Mucosa of descending colon (tissue), 3 donors: ENCODE data around the gene ANKRD33B. TPM values are rescaled to one million over a fixed set of nuclear protein-coding genes. Genes with fewer than 3 reads are reported as not detected.

Experiments used
- ATAC-seq: fragments of 200-7000 bp; cut with Tn5 transposase; one replicate; pipeline ENCODE4 v1.9.1; 2020; ENCODE audit warnings: mild to moderate bottlenecking, moderate library complexity
- DNase-seq, 3 donors: peaks; one replicate each; pipeline ENCODE4 v3.0.0-alpha.2; 2020
- H3K36me3 ChIP-seq: fragments of 200-600 bp; one replicate; pipeline ENCODE4 v1.8.0; 2021; ENCODE audit warnings: low read depth, mild to moderate bottlenecking
- H3K4me1 ChIP-seq: fragments of 200-600 bp; one replicate; pipeline ENCODE4 v1.8.0; 2021; ENCODE audit warnings: low read depth, mild to moderate bottlenecking
- H3K4me3 ChIP-seq: fragments of 200-600 bp; one replicate; pipeline ENCODE4 v1.8.0; 2021; ENCODE audit warnings: mild to moderate bottlenecking
- H3K9me3 ChIP-seq: fragments of 200-600 bp; one replicate; pipeline ENCODE4 v1.8.0; 2021; ENCODE audit warnings: mild to moderate bottlenecking
- intact Hi-C, 2 donors: fragments of 100-400 bp; cut with DNase I in 1 of 2; cut with micrococcal nuclease in 1 of 2; formaldehyde crosslinking; loops; one replicate each; pipeline versions ENCODE4 v1.11.0 to v1.11.1; 2022; cut with DNase I, micrococcal nuclease
- total RNA-seq, 3 donors: library from RNA; stranded (reverse); fragmentation: NEBNext Ultra II Directional in 2 of 3; extraction: Animal tissue kit (Norgen Biotek cat#: 25700) in 2 of 3; gene quantifications; one replicate each; pipeline versions ENCODE4 v1.2.1 to v1.2.4, GENCODE V29; 2021 to 2023
- TF ChIP-seq, protein P1 (sequence below): fragments of 200-600 bp; IDR thresholded peaks from one replicate; pipeline ENCODE4 v1.8.0; 2022; ENCODE audit warnings: antibody characterized with exemption, mild to moderate bottlenecking
- donor health status: DM: no; HTN: no; CAD: no; lungs with moderate emphysema.
- donor health status: DM: no; HTN: no; CAD: no.
- donor health status: DM: no; HTN: yes; CAD: no.

Gene ANKRD33B
- total RNA-seq, 3 donors from 2014 or later: 0.96 to 3.3 (median 1.7) TPM

DNA sequence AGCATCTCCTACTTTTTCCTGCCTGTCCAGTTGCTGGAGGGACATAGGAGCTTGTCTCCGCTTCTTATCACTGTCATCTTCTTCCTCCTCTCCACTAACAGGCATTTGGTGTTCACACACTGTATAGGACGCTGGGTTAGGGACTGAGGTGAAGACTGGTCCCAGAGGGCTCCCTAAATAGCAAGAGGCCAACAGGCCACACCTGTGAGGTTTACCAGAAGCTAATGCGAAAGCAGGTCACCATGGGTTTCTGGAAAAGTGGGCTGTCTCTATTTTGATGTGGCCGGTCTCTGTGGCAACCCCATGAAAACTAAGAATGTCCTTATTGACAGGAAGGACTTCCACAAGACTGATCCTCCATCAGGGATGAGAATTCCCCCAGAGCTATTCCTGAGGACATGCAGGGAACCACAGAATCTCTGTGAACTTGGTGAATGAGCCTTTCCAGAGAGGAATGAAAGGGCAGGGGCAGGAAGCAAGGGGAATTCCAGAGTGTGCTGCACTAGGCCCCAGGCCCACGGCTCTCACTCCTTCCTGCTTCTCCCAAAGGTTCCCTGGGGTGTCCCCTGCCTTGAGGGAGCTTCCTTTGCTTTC lies 135.5 kb downstream of the ANKRD33B start:
- Histone ChIP-seq H3K4me3 (no peak overlapping the region), H3K36me3 (no peaks in the 10 kb centered on the region), H3K9me3 (no peaks in the 10 kb centered on the region), H3K4me1 (peaks cover 14% of the 10 kb centered on the region)
- DNase-seq: no peak
- intact Hi-C loops: no loop called here
- ATAC-seq: no peak
- TF ChIP-seq, protein P1, sequence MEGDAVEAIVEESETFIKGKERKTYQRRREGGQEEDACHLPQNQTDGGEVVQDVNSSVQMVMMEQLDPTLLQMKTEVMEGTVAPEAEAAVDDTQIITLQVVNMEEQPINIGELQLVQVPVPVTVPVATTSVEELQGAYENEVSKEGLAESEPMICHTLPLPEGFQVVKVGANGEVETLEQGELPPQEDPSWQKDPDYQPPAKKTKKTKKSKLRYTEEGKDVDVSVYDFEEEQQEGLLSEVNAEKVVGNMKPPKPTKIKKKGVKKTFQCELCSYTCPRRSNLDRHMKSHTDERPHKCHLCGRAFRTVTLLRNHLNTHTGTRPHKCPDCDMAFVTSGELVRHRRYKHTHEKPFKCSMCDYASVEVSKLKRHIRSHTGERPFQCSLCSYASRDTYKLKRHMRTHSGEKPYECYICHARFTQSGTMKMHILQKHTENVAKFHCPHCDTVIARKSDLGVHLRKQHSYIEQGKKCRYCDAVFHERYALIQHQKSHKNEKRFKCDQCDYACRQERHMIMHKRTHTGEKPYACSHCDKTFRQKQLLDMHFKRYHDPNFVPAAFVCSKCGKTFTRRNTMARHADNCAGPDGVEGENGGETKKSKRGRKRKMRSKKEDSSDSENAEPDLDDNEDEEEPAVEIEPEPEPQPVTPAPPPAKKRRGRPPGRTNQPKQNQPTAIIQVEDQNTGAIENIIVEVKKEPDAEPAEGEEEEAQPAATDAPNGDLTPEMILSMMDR: no peak

DNA sequence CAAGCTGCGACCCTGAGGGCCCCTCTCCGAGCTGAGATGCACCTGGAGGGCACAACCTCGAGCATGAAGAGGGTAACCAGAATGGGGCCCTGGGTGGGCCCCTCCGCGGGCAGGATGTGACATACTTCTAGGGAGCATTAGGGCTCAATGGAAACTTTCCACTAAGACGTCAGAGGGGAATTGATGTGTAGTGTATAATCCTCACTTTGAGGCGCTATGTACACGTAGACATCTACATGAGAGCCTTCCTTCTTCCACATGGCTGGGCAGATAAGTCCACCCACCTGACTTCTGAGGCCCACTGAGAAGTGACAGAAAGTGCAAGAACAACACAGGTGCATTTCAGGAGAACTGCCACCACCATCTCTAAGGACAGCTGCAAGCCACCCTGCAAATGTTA lies 136.1 kb downstream of the ANKRD33B start:
- TF ChIP-seq, protein P1: no peak
- intact Hi-C loops: no loop called here
- Histone ChIP-seq H3K9me3 (no peaks in the 10 kb centered on the region), H3K4me3 (no peak overlapping the region), H3K4me1 (peaks cover 19% of the 10 kb centered on the region), H3K36me3 (no peaks in the 10 kb centered on the region)
- ATAC-seq: no peak
- no peak for DNase-seq

DNA sequence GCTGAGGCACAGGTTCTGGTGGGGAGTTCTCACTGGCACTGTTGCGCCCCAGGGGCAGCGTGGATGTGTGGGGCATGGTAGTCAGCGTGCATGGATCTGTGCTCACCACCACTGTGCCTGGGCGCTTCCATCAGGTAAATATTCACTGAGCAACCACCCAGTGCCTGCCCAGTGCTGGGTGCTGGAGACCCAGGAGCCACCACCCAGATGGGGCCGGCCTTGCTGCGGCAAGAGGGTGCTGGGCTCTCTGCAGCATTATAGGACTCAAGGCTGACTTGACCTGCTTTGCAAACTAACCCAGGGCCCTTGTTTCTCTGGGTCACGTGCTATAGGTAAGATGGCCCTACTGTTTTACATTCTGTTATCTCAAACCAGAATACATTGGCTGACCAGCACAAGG lies 136.6 kb downstream of the ANKRD33B start:
- TF ChIP-seq, protein P1: no peak
- H3K9me3 ChIP-seq: no peaks in the 10 kb centered on the region
- intact Hi-C loops: no loop called here
- H3K4me1 ChIP-seq: peaks cover 19% of the 10 kb centered on the region
- ATAC-seq (no peak), DNase-seq (no peak)
- H3K36me3 ChIP-seq: no peaks in the 10 kb centered on the region
- no peak overlapping the region for H3K4me3 ChIP-seq

DNA sequence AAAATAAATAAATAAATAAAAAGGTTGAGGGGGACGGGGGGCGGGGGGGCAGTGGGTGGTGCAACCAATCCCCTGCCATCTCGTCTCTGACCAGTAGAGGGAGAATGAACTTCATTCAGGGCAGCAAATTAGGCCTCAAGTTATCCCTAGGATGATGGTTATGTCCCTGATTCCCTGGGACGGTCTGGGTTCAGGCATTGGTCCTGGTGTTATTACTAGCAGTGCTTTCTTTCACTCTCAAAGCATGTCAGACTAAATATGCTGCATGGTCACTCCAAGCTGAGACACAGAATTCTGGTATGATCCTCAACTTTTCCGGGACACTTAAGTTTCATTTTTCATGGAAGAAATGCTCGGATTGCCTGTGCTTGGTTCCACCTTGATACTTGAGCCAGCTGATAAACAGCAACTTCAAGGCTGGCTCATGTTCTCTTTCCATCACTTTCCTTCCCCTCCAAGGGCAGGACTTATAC lies 137.7 kb downstream of the ANKRD33B start:
- Histone ChIP-seq H3K4me3 (no peak overlapping the region), H3K36me3 (no peaks in the 10 kb centered on the region), H3K9me3 (no peaks in the 10 kb centered on the region), H3K4me1 (peaks cover 19% of the 10 kb centered on the region)
- TF ChIP-seq, protein P1: peak; percentile 46
- ATAC-seq (peak; percentile 30), DNase-seq (peak in 1 of 3 donors; percentile 70)
- intact Hi-C loops: no loop called here

DNA sequence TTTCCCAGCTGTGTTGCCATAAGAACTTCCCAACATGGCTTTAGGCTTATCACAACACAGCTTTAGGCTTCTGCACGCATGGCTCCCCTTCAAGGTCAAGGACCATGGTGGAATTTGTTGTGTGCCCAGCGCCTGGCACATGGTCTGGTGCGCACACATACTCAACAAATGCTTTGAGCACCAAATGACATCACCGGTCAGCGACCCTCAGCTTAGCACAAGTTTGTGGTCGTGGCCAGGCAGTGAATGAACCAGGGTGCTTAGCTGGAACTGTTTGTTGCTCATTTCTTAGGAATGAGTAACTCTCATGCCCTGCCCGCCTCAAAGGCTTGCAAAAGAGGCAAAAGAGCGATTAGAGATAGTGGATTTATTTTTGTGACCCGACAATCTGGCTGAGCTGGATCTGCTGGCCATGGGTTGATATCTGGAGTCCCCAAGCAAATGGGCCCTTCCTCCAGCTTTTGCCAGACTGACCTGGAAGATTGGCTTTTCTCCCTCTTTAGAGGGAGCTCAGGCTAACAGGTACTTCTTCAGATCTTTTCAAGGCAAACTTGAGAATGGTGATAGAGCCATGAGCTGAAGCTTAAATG lies 138.3 kb downstream of the ANKRD33B start:
- DNase-seq (no peak), ATAC-seq (no peak)
- intact Hi-C loops: no loop called here
- no peaks in the 10 kb centered on the region for H3K36me3 ChIP-seq
- TF ChIP-seq, protein P1: no peak
- H3K4me1 ChIP-seq: peaks cover 19% of the 10 kb centered on the region
- no peaks in the 10 kb centered on the region for H3K9me3 ChIP-seq
- H3K4me3 ChIP-seq: no peak overlapping the region
